H9 (cell line): Measurements from ENCODE around the gene CD300E. TPM values are rescaled to one million over a fixed set of nuclear protein-coding genes. Genes with fewer than 3 reads are reported as not detected.

ENCODE experiments used
- DNase-seq: peaks from one replicate; pipeline ENCODE4 v3.0.0-alpha.2; 2017
- H2AFZ ChIP-seq: one replicate; pipeline ENCODE4 v1.6.1; 2013; ENCODE audit warnings: mild to moderate bottlenecking, low read length, control low read depth, moderate library complexity
- H2AK5ac ChIP-seq: 2 replicates; pipeline ENCODE4 v1.6.1; 2013; ENCODE audit warnings: low read length, control low read depth, mixed read lengths; ENCODE audit not compliant: insufficient read length
- H2BK120ac ChIP-seq: one replicate; pipeline ENCODE4 v1.6.1; 2013; ENCODE audit warnings: low read depth, mild to moderate bottlenecking, low read length, control low read depth, inconsistent platforms; ENCODE audit not compliant: poor library complexity, severe bottlenecking
- H2BK12ac ChIP-seq: 2 replicates; pipeline ENCODE4 v1.6.1; 2013; ENCODE audit warnings: low read length, control low read depth, mixed read lengths, low read depth; ENCODE audit not compliant: insufficient read length
- H2BK15ac ChIP-seq: 2 replicates; pipeline ENCODE4 v1.6.1; 2013; ENCODE audit warnings: low read depth, low read length, control low read depth
- H2BK20ac ChIP-seq: one replicate; pipeline ENCODE4 v1.6.1; 2013; ENCODE audit warnings: low read depth, mild to moderate bottlenecking, low read length, control low read depth, inconsistent platforms; ENCODE audit not compliant: poor library complexity, severe bottlenecking
- H2BK5ac ChIP-seq: 2 replicates; pipeline ENCODE4 v1.6.1; 2013; ENCODE audit warnings: low read length, control low read depth, mixed read lengths; ENCODE audit not compliant: insufficient read length
- H3K14ac ChIP-seq: 2 replicates; pipeline ENCODE4 v1.6.1; 2013; ENCODE audit warnings: low read length, control low read depth; ENCODE audit not compliant: insufficient read depth
- H3K18ac ChIP-seq: 2 replicates; pipeline ENCODE4 v1.6.1; 2013; ENCODE audit warnings: low read depth, mild to moderate bottlenecking, mixed read lengths, low read length, control low read depth; ENCODE audit not compliant: insufficient read length
- H3K23ac ChIP-seq: 2 replicates; pipeline ENCODE4 v1.6.1; 2013; ENCODE audit warnings: low read length, control low read depth, mixed read lengths, low read depth; ENCODE audit not compliant: insufficient read length
- H3K23me2 ChIP-seq: 2 replicates; pipeline ENCODE4 v1.6.1; 2013; ENCODE audit warnings: low read depth, mild to moderate bottlenecking, mixed read lengths, low read length, control low read depth; ENCODE audit not compliant: insufficient read length, poor library complexity, severe bottlenecking
- H3K27ac ChIP-seq: 2 replicates; pipeline ENCODE4 v1.5.1; 2013; ENCODE audit warnings: low read length, control low read depth, mixed read lengths, low read depth; ENCODE audit not compliant: insufficient read length
- H3K27me3 ChIP-seq: 2 replicates; pipeline ENCODE4 v1.6.1; 2013; ENCODE audit warnings: low read length, control low read depth, inconsistent platforms; ENCODE audit not compliant: insufficient read depth
- H3K4ac ChIP-seq: 2 replicates; pipeline ENCODE4 v1.6.1; 2013; ENCODE audit warnings: low read depth, mild to moderate bottlenecking, control low read depth, inconsistent platforms, low read length, moderate library complexity
- H3K4me1 ChIP-seq: 2 replicates; pipeline ENCODE4 v1.6.1; 2013; ENCODE audit warnings: low read length, control low read depth, inconsistent platforms; ENCODE audit not compliant: insufficient read depth
- H3K4me2 ChIP-seq: 2 replicates; pipeline ENCODE4 v1.6.1; 2013; ENCODE audit warnings: low read length, control low read depth, mixed read lengths; ENCODE audit not compliant: insufficient read length, insufficient read depth
- H3K56ac ChIP-seq: 2 replicates; pipeline ENCODE4 v1.6.1; 2013; ENCODE audit warnings: low read depth, mild to moderate bottlenecking, mixed read lengths, low read length, control low read depth; ENCODE audit not compliant: insufficient read length
- H3K79me1 ChIP-seq: 2 replicates; pipeline ENCODE4 v1.6.1; 2013; ENCODE audit warnings: low read depth, mild to moderate bottlenecking, moderate library complexity, low read length, control low read depth, inconsistent platforms; ENCODE audit not compliant: insufficient read depth, poor library complexity, severe bottlenecking
- H3K79me2 ChIP-seq: 2 replicates; pipeline ENCODE4 v1.6.1; 2013; ENCODE audit warnings: low read length, control low read depth, inconsistent platforms; ENCODE audit not compliant: insufficient read depth
- H3K9ac ChIP-seq: 2 replicates; pipeline ENCODE4 v1.6.1; 2013; ENCODE audit warnings: low read length, control low read depth, mixed read lengths; ENCODE audit not compliant: insufficient read length; ENCODE audit errors: extremely low read depth
- H3K9me3 ChIP-seq: one replicate; pipeline ENCODE4 v1.6.1; 2013; ENCODE audit warnings: low read depth, low read length, inconsistent platforms; ENCODE audit not compliant: control insufficient read depth
- H3T11ph ChIP-seq: one replicate; pipeline ENCODE4 v1.6.1; 2013; ENCODE audit warnings: mild to moderate bottlenecking, low read length, control low read depth, inconsistent platforms
- H4K20me1 ChIP-seq: one replicate; pipeline ENCODE4 v1.6.1; 2013; ENCODE audit not compliant: control insufficient read depth, insufficient read length, insufficient read depth
- H4K5ac ChIP-seq: 2 replicates; pipeline ENCODE4 v1.6.1; 2013; ENCODE audit warnings: low read depth, mild to moderate bottlenecking, mixed read lengths, low read length, control low read depth; ENCODE audit not compliant: insufficient read length
- H4K8ac ChIP-seq: replicated peaks from 2 replicates; pipeline ENCODE4 v1.6.1; 2013; ENCODE audit warnings: low read length, control low read depth, mixed read lengths, low read depth; ENCODE audit not compliant: insufficient read length
- H4K91ac ChIP-seq: 2 replicates; pipeline ENCODE4 v1.6.1; 2013; ENCODE audit warnings: low read depth, mild to moderate bottlenecking, moderate library complexity, mixed read lengths, low read length, control low read depth; ENCODE audit not compliant: insufficient read length
- H3K27ac Mint-ChIP-seq, 3 experiments: 2 replicates in 2 of 3; 3 replicates in 1 of 3; pipeline ENCODE4 v1.8.0; 2020 to 2021; ENCODE audit warnings: mixed read lengths in 3 of 3, mild to moderate bottlenecking in 1 of 3, moderate library complexity in 1 of 3
- H3K27me3 Mint-ChIP-seq: 2 replicates; pipeline ENCODE4 v1.8.0; 2021; ENCODE audit warnings: low read depth, mild to moderate bottlenecking, moderate library complexity, mixed read lengths
- H3K36me3 Mint-ChIP-seq, 3 experiments: 2 replicates in 2 of 3; 3 replicates in 1 of 3; pipeline ENCODE4 v1.8.0; 2020 to 2021; ENCODE audit warnings: low read depth in 3 of 3, mixed read lengths in 3 of 3; ENCODE audit not compliant: insufficient read depth in 1 of 3
- H3K4me1 Mint-ChIP-seq, 2 experiments: 2 replicates each; pipeline ENCODE4 v1.8.0; 2020; ENCODE audit warnings: mixed read lengths in 2 of 2
- H3K4me3 Mint-ChIP-seq, 2 experiments: 2 replicates in 1 of 2; 3 replicates in 1 of 2; pipeline ENCODE4 v1.8.0; 2020 to 2021; ENCODE audit warnings: mild to moderate bottlenecking in 2 of 2, mixed read lengths in 2 of 2, moderate library complexity in 1 of 2
- H3K9me3 Mint-ChIP-seq, 2 experiments: 2 replicates in 1 of 2; 3 replicates in 1 of 2; pipeline ENCODE4 v1.8.0; 2020; ENCODE audit warnings: mild to moderate bottlenecking in 2 of 2, mixed read lengths in 2 of 2, moderate library complexity in 1 of 2
- CTCF ChIP-seq: fragments of 200-600 bp; sonication (generic); conservative IDR thresholded peaks from 3 replicates; pipeline ENCODE4 v1.8.0; 2021; ENCODE audit warnings: antibody characterized with exemption, mild to moderate bottlenecking
- WGBS: extraction: QIAGEN DNeasy Blood & Tissue Kit; methylation state at CpG from one replicate; pipeline ENCODE4 v1.1.7; 2013; ENCODE audit warnings: missing lambda C conversion rate, low lambda C conversion rate, mixed read lengths; ENCODE audit not compliant: insufficient read length; ENCODE audit errors: extremely low coverage; 5-methylcytosine and 5-hydroxymethylcytosine counted together
- total RNA-seq: library from RNA; stranded (reverse); gene quantifications from 2 replicates; pipeline ENCODE4 v1.2.1, GENCODE V29; 2021

CD300E gene
- total RNA-seq, 1 experiment from 2014 or later = not detected

- no peak overlapping the region for H4K91ac ChIP-seq
- no peak overlapping the region for H2AFZ ChIP-seq
- no peak overlapping the region for H3K4ac ChIP-seq
- H3K9ac ChIP-seq = no peak overlapping the region
- H2BK20ac ChIP-seq = no peak overlapping the region
- no peak overlapping the region for H2BK12ac ChIP-seq
- H2BK120ac ChIP-seq = no peak overlapping the region
- no peak overlapping the region for H3K27ac Mint-ChIP-seq
- H3K4me3 Mint-ChIP-seq = no peak overlapping the region
- H4K20me1 ChIP-seq = no peaks in the 10 kb centered on the region
- H3K79me1 ChIP-seq = no peaks in the 10 kb centered on the region
- no peak overlapping the region for H3K23ac ChIP-seq
- DNase-seq = no peak
- no peak overlapping the region for H2BK15ac ChIP-seq
- no peaks in the 10 kb centered on the region for H3K23me2 ChIP-seq
- H3K9me3 Mint-ChIP-seq = no peaks in the 10 kb centered on the region; a peak in 2 of 5 replicates
- H3K9me3 ChIP-seq = no peaks in the 10 kb centered on the region
- H4K5ac ChIP-seq = no peak overlapping the region
- no peak overlapping the region for H3K27ac ChIP-seq
- no peak overlapping the region for H3K14ac ChIP-seq
- no peaks in the 10 kb centered on the region for H3K27me3 ChIP-seq
- H3K27me3 Mint-ChIP-seq = peaks cover 51% of the 10 kb centered on the region
- peaks cover 11 to 12% of the 10 kb centered on the region in 2 experiments for H3K4me1 Mint-ChIP-seq
- H3K18ac ChIP-seq = no peak overlapping the region
- no peak overlapping the region for H2BK5ac ChIP-seq
- H3K4me1 ChIP-seq = no peaks in the 10 kb centered on the region
- no peak for TF ChIP-seq CTCF
- no peak overlapping the region for H3K56ac ChIP-seq
- no peak overlapping the region for H3T11ph ChIP-seq
- no peaks in the 10 kb centered on the region for H3K79me2 ChIP-seq
- H2AK5ac ChIP-seq = no peak overlapping the region
- H3K4me2 ChIP-seq = no peak overlapping the region
- H4K8ac ChIP-seq = no peak overlapping the region
- no CpG with 5 or more reads among the region's 6 CpGs for WGBS
- no peaks in the 10 kb centered on the region for H3K36me3 Mint-ChIP-seq
Measured at GRCh38 chr17:74595037-74595750, 28.3 kb downstream of the CD300E start.
